SK-MEL-5 (cell line): Measurements from ENCODE around the gene ASTN2. TPM values are rescaled to one million over a fixed set of nuclear protein-coding genes. Genes with fewer than 3 reads are reported as not detected.
A peak's percentile ranks its signal among the peaks of the same experiment; 100 is the strongest.

ENCODE experiments used
- DNase-seq: peaks from one replicate; pipeline ENCODE4 v3.0.0-alpha.2; 2016; ENCODE audit warnings: low read depth, low spot score
- in situ Hi-C: cut with HindIII; loops from 2 replicates; pipeline ENCODE4 v1.10.0; 2016; ENCODE audit warnings: low sequenced_read_pairs, high pct_unique_total_duplicates, low pct_unique_long_range_greater_than_20kb
- total RNA-seq: library from RNA; depleted of rRNA; stranded (reverse); fragments of >200 nt; shearing (Covaris generic); gene quantifications from 2 replicates; pipeline ENCODE4 v1.2.3, GENCODE V29; 2014

The ASTN2 gene
- total RNA-seq, 1 experiment from 2014 or later, result 11.9 TPM

DNA sequence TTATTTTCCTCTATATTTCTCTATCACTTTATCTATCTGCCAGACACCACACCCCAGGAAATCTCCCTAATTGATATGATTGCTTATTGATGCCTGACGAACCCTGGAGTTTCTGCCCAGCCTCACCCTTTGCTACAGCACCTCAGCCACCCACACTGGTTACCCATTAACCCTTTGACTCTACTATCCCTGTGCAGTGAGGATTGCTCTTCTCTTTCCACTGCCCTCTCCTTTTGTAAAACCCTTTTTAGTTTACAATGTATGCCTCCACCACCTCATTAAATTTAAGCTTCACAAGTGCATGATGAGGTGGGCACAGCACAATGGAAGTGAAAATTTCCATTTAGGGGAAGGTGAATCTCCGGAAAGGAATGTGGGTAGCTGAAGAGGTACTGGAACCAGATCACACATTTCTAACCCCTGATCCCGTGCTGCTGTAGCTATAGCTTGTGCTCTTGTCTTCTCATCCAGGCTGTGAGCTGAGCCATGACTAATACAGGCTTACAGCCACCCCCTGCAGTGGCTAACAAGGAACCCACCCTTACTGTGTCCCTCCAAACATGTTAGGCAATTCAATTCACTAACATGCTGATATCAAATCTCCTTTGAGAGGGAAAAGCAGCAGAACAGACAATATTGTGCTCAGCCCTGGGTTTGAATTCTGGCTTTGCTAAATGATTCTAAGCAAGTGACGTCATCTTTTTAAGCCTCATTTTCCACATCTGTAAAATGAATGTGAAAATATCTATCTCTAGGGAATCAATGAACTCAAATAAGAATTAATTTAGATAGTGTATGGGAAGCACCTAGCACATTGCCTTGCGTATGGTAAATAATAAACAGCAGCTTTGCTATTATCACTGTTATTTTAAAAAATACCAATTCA, 914.6 kb downstream of the ASTN2 start:
- no peak for DNase-seq
- in situ Hi-C loops, result no loop called here

DNA sequence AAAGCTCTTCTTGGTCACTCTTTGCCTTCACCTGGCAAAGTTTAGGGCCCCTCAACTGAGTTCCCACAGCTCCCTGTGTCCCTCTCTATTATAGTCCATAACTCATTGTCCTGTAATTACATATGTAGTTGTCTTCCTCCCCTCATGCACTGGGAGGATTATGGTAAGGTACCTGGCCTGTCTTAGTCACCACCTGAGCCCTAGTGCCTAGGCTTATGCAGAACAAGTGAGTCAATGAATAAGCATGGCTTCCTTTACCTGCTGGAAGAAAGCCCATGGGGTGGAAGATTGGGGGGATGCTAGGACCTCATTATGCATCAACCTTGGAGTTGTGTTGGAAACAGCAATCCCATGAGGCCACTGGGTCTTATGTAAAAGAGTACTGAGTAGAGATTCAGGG, 915.4 kb downstream of the ASTN2 start:
- no peak for DNase-seq
- in situ Hi-C loops, result no loop called here

DNA sequence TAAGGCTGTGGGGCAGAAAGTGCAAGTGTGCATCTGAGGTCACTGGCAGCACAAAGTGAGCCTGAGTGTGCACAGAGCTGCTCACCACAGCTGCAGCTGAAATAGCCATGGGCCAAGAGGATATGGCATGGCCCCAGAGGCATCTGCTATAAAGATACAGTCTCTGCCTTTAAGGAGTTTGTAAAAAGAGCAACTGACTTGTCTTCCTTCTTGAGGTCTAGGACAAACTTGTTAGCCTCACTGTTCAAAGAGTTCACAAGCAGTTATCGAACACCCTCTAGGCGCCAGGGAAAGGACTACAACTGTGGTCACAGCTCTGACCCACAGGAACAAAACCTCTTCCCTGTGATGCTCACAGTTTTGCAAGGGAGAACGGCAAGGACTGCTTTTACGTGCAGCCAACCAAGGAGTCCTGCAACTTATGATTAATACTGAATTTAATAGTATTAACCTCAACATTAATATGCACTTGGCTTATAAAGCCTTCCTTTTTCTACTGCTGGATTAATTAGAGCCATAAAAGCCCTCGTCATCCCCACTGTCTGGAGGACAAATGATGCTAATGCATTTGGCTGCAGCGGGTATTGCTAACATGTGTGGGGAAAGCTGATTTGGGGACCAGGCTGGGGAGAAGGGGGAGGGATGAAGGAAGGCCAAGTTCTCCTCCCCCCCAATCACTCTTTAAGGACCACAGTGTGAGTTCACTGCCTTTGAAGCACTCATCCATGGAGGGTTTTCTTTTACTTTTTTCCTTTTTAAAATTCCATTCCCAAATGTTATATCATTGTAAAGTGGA, 917.6 kb downstream of the ASTN2 start:
- no peak for DNase-seq
- in situ Hi-C loops, result no loop called here

DNA sequence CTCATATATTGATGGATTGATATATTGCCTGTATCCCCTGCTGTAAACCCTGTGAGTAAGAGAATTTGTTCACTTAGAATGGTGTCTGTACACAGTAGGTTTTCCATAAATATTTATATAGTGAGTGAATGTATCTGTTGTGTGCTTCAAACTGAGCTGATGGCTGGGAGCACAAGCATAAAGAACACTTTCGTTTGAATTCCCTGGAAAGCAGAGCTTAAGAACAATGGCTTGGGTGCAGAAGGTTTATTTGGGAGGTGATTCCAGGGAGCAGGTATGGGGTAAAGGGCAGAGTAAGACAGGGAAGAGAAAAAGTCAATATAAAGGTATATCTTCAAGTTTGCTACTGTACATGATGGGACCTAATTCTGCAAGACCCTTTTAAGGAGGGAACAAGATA, 918.7 kb downstream of the ASTN2 start:
- in situ Hi-C loops, result no loop called here
- no peak for DNase-seq

DNA sequence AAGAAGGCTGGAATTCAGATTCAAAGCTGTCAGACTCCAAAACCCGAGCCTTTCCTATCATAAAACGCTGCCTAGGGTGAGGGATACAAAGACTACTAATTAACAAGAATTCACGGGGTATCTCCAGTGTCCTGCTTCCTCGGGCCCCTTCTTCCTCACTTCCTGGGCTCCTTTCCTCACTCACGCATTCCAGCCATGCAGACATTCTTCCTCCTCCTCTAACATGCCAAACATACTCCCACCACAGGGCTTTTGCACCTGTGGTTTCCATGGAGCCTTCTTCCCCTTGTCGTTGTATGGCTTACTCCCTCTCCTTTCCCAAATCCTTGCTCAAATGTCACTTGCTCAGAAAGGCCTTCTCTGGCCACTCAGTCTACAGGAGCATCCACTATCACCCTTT, 919.1 kb downstream of the ASTN2 start:
- no peak for DNase-seq
- in situ Hi-C loops, result no loop called here

DNA sequence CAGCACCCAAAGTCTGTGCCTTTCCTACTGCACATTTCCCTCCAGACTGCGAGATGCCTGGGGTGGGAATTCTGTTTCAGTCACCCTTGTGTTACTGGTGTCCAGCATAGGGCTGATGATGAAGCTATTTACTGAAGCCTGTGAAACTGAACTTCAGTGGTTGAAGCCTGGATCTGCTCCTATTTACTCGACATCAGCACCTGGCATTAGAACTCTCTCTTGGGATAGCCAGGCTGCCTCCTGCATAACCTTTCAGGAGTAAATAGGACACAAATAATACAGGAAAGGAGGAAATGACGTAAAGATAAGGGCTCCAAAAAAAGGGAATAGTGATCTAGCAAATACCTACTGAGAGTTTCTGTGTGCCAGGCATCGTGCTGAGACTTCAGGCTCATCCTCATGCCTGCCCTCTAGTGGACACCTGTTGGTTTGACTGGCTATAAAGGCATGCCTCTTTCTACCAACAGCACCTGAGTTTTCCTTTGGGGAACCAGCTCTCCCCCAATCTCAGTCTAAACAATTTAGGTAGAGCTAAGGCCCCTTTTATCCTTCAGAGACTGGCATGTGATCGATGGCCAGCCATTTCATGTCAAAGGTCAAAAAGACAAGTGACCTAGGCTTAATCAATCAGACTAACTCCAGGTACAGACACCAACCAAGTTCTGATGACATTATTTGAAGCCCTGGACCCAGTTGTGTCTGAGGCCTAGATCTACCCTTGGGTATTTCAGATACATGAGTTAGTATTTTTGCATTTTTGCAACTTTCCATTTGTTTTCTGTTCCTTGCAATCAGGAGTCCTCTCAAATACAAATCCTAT, 919.8 kb downstream of the ASTN2 start:
- peak; percentile 43 for DNase-seq
- in situ Hi-C loops, result no loop called here

DNA sequence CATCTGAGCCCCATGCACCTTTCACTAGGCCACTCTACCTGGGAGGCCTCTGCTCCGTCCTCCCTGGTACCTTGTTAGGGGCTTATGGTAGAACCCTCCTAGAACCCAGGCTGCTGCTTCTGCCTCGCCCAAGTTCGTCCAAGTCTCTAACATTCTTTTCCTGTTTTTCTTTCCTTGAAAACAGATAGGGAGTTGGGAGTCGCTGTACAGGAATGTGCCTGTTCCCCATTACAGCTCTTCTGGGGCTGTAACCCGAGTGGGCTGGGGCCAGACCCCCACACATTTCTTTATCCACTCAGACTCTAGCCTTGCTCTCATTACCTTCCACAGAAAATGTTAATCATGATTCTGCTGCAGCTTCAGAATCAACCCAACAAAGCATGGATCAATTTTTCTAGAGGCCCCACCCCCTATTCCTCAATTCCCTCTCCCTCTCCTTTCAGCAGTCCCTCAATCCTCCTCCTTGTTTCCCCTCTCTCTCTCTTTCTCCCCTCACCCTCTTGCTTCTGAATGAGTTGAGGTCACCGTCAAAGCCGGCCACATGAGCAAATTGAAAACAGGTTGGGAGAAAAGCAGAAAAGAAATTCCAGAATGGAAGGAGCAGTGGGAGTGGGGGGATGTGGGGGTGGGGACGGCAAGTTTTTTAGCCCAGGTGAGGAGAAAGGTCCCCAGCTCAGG, 921.5 kb downstream of the ASTN2 start:
- DNase-seq, result no peak
- in situ Hi-C loops, result no loop called here

DNA sequence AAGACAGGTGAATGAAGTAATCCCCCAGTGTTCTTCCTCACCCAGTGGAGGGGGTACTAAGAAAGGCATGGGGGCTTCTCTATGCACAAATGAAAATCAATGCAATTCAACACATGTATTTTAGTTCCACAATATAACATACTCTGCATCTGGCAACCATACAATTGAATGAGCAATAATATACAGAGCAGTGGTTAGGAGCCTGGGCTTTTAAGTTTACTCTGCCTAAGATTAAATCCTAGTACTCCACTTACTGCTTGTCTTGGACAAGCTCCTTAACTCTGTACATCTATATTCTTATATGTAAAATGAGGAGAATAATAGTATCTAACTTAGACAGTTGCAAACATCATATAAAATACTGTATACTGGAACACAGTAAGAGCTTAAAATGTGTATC, 923.2 kb downstream of the ASTN2 start:
- DNase-seq, result no peak
- in situ Hi-C loops, result no loop called here

DNA sequence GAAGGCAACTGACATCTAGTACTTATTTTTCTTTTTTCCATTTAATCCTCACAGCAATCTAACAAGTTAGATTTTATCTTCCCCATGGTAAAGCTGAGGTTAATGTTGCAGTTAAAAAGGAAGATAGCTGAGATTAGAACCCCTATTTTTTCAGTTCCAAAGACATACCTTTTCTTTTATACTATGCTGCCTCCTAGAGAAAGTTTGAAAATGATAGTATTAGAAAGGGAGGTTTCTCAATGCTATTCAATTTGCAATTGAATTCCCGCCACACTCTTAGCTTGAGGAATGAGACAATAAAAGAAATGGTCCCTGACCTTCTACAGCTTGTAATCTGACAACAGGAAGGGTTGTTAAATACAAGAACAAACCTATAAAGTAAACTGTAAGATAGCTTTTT, 923.6 kb downstream of the ASTN2 start:
- no peak for DNase-seq
- in situ Hi-C loops, result no loop called here

DNA sequence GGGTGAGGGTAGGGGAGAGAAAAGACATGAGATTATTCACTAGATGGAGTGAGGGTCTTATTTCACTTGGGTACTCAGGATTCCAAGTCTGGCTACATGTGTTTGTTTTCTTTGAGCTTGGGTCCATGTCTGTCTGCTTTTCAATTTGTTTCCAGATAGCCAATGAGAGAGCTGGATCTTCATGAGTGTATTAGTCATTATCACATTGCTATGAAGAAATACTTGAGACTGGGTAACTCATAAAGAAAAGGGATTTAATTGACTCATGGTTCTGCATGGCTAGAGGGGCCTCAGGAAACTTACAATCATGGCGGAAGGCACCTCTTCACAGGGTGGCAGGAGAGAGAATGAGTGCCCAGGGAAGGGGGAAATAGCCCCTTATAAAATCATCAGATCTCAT, 924.5 kb downstream of the ASTN2 start:
- no peak for DNase-seq

DNA sequence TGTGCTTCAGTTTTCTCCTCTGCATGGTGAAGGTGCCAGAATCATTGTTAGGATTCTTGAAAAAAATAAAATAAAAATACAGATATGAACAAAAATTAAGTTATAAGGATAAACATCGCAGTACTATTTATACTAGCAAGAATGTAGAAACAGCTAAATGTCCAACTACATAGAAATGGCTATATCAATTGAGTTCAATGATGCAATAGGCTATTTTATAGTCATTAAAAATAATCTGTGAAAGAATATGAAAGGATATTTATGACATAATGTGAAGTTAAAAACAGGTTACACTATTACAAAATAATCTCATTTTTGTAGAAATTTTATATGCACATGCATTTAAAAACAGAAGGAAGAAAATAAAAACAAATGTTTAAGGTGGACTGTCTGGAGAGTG, 926.5 kb downstream of the ASTN2 start:
- DNase-seq, result no peak
- in situ Hi-C loops, result no loop called here

More for the DNA sequence above, 924.5 kb downstream of the ASTN2 start:
- in situ Hi-C loops, result no loop called here

DNA sequence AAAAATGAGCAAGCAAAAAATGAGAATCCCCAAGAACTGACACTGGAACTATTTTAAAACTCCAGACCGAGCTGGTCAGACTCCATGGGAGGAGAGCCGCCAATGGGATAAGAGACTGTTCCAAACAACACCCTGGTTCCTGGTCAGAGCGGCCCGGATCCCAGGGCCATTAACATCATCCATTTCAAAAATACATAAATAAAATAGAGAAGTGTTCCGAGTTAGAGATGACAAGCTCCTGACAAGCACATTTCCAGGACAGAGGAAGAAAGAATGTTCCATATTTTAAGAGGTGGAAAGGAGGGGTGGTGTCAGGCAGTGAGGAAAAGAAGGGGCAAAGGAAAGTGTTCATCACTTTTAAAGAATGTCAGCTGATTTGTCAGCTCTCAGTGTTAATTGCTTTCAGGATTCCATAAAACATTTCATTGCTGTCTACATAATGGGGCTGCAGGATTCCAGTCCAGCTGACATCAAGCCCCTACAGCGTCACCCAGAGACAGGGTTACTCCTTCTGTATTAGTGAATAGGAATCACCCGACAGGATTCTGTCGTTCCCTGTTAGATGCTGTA, 930.3 kb downstream of the ASTN2 start:
- in situ Hi-C loops, result no loop called here
- no peak for DNase-seq

DNA sequence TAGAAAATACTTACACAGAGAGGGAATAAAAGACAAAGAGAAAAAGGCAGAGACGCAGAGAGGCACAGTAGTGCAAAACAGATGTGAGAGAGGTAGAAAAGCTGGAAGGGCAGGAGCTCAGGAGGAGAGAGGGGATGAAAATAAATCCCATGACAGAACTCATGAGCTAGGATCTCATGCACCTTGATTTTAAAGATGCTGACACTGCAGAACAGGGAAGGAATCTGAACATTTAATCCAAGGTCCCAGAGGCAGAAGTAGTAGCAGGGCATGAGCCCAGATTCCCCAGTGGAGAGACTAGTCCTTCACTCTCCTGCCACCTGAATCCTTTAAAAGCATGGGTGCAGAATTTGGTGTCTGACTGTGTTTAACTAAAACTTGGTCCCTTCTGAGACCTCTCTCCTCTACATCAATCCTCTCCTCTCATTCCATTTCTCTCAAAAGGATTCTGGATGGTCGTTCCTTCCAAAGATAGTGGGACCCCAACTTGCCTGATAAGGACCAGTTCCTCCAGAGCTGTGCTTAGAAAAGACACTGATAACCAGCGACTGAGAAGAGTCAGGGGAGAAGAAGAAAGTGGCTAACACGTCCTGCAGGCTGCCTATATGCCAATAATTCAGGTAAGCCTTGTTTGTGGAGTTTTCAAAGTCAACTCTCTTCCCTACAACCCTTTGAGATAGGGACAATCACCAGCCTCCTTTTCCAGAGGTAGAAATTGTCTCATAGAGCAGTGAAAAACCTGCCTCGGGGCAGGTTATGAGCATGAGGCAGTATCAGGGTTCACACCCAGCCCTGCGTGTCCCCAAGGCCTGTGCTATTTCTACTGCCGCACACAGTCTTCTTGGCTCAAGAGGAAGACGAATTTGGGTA, 931.0 kb downstream of the ASTN2 start:
- in situ Hi-C loops, result no loop called here
- no peak for DNase-seq

DNA sequence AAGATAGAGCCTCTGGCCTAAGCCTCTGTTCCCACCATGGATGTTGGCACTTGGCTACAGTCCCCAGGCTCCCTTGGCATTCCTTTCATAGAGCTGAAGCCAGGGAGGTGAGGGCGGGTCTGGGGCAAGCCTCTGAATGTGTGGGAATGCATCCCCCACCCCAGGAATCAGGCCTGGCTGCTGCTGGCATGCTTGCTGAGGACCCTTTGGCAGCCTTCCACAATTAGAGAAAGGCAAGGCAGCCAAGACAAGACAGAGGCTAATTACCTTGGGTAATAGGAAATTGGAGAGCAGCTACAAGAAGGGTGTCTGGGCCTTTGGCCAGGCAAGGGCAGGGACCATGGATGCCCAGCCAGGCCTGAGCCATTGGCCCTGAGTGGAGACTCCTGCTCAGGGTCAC, 932.1 kb downstream of the ASTN2 start:
- in situ Hi-C loops, result no loop called here
- no peak for DNase-seq

DNA sequence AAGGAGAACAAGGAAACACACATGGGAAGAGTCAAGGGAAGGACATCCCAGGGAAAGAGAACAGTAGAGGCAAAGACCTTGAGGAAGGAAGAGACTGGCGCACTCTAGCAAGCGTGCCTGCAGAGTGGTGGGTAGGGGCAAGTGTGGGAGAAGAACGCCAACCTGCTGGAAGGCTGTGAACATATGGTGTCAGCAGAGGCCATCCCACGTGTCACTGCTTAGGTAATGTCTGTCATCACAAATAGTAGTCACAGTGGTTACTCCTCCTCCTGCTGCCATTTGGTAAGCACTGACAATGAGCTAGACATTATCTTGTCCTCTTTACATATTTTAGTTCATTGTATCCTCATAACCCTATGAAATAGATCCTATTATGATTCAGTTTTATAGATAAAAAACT, 934.2 kb downstream of the ASTN2 start:
- in situ Hi-C loops, result no loop called here
- DNase-seq, result no peak

DNA sequence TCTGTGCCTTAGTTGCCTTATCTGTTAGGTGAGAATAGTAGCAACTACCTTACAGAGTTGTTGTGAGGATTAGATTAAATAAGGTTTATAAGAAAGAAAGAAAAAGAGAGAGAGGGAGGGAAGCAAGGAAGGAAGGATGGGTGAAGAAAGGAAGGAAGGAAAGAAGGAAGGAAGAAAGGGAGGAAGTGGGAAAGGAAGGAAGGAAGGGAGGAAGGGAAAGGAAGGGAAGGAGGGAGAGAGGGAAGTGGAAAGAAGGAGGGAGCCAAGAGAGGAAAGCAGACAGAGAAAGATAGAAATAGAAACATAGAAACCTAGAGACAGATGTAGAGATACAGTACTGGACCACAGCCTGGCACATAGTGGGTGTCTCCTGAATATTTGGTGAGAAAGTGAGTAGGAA, 934.9 kb downstream of the ASTN2 start:
- in situ Hi-C loops, result no loop called here
- no peak for DNase-seq
